Measurements from ENCODE around the gene ADAMTS17. TPM values are rescaled to one million over a fixed set of nuclear protein-coding genes. Genes with fewer than 3 reads are reported as not detected.

The ADAMTS17 gene
- total RNA-seq, 6 experiments from 2014 or later = 14.6 to 34.7 (median 24.2) TPM

- Histone ChIP-seq H3K4me1 (no peaks in the 10 kb centered on the region), H3K36me3 (no peaks in the 10 kb centered on the region), H3K27me3 (no peaks in the 10 kb centered on the region), H3K27ac (no peak overlapping the region), H3K4me3 (no peak overlapping the region), H3K9me3 (peaks cover 0 to 5% (median 0%) of the 10 kb centered on the region in 4 donors)
- 71% methylated on average over 4 of the region's 4 CpGs for WGBS (ENCODE audit: insufficient coverage, low coverage, low lambda C conversion rate, missing lambda C conversion rate)
- intact Hi-C loops (cut with DNase I) = no loop called here
- no peak for TF ChIP-seq CTCF (IDR thresholded peaks at IDR 0.05)
- TF ChIP-seq POLR2A (IDR thresholded peaks at IDR 0.05) = no peak
- ATAC-seq (no peak), DNase-seq (no peak)
These were observed 319.0 kb downstream of the ADAMTS17 start for GRCh38 chr15:100022806-100023205.

GRCh38 chr15:100022391-100022790, 319.4 kb downstream of the ADAMTS17 start:
- Histone ChIP-seq H3K36me3 (no peaks in the 10 kb centered on the region), H3K4me1 (no peaks in the 10 kb centered on the region), H3K27ac (no peak overlapping the region), H3K27me3 (no peaks in the 10 kb centered on the region), H3K9me3 (peaks cover 0 to 1% (median 0%) of the 10 kb centered on the region in 4 donors), H3K4me3 (no peak overlapping the region)
- WGBS (ENCODE audit: insufficient coverage, low coverage, low lambda C conversion rate, missing lambda C conversion rate) = 63% methylated on average over 5 of the region's 5 CpGs
- no peak for TF ChIP-seq POLR2A (IDR thresholded peaks at IDR 0.05)
- TF ChIP-seq CTCF (IDR thresholded peaks at IDR 0.05) = no peak
- intact Hi-C loops (cut with DNase I) = no loop called here
- ATAC-seq (peak in 1 of 4 donors; percentile 23), DNase-seq (no peak)

- Histone ChIP-seq H3K36me3 (peaks cover 0 to 1% (median 0%) of the 10 kb centered on the region in 4 donors), H3K4me1 (no peaks in the 10 kb centered on the region), H3K4me3 (no peak overlapping the region), H3K27me3 (no peaks in the 10 kb centered on the region), H3K27ac (no peak overlapping the region), H3K9me3 (no peaks in the 10 kb centered on the region)
- ATAC-seq (no peak), DNase-seq (no peak)
- TF ChIP-seq CTCF (IDR thresholded peaks at IDR 0.05) (no peak), POLR2A (IDR thresholded peaks at IDR 0.05) (no peak)
- 67% methylated on average over 3 of the region's 6 CpGs for WGBS (ENCODE audit: insufficient coverage, low coverage, low lambda C conversion rate, missing lambda C conversion rate)
- intact Hi-C loops (cut with DNase I) = no loop called here
These were observed 320.1 kb downstream of the ADAMTS17 start for GRCh38 chr15:100021653-100022052.

GRCh38 chr15:100020614-100021013, 321.2 kb downstream of the ADAMTS17 start:
- H3K4me3 ChIP-seq = no peak overlapping the region
- H3K27ac ChIP-seq = no peak overlapping the region
- H3K9me3 ChIP-seq = no peaks in the 10 kb centered on the region
- H3K27me3 ChIP-seq = no peaks in the 10 kb centered on the region
- no peaks in the 10 kb centered on the region for H3K4me1 ChIP-seq
- intact Hi-C loops (cut with DNase I) = no loop called here
- TF ChIP-seq POLR2A (IDR thresholded peaks at IDR 0.05) (no peak), CTCF (IDR thresholded peaks at IDR 0.05) (no peak)
- H3K36me3 ChIP-seq = peaks cover 0 to 1% (median 0%) of the 10 kb centered on the region in 4 donors
- no peak for ATAC-seq
- no peak for DNase-seq
- WGBS (ENCODE audit: insufficient coverage, low coverage, low lambda C conversion rate, missing lambda C conversion rate) = 80% methylated on average over 1 of the region's 6 CpGs

DNA sequence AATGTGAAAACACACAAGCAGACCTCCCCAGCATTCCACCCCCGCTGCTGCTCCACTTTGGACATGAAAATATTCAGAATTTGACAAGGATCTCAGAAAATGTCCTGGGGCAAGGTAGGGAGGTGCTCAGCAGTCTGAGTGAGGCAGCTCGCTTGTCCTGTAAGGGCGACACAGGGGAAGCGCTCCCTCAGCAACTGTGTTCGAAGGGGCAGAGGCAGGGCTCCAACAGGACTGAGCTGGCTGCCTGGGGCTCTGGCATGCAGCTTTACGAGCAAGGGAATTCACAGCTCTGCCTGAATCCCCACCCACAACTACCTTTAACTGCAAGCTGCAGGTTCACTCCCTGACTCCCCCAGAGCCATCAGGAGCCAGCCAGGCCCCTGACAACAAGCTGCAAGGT, 321.6 kb downstream of the ADAMTS17 start:
- no CpG with 5 or more reads among the region's 6 CpGs for WGBS (ENCODE audit: insufficient coverage, low coverage, low lambda C conversion rate, missing lambda C conversion rate)
- no peaks in the 10 kb centered on the region for H3K27me3 ChIP-seq
- intact Hi-C loops (cut with DNase I) = no loop called here
- TF ChIP-seq POLR2A (IDR thresholded peaks at IDR 0.05) = no peak
- TF ChIP-seq CTCF (IDR thresholded peaks at IDR 0.05) = no peak
- no peak for ATAC-seq
- peaks cover 0 to 1% (median 0%) of the 10 kb centered on the region in 4 donors for H3K36me3 ChIP-seq
- H3K4me3 ChIP-seq = no peak overlapping the region
- DNase-seq = no peak
- H3K4me1 ChIP-seq = no peaks in the 10 kb centered on the region
- H3K27ac ChIP-seq = no peak overlapping the region
- no peaks in the 10 kb centered on the region for H3K9me3 ChIP-seq

Measured in right lobe of liver (tissue), 6 donors.